ENCODE results near the gene FAM180B. TPM values are rescaled to one million over a fixed set of nuclear protein-coding genes. Genes with fewer than 3 reads are reported as not detected.
"Not testable (repeated sequence)": the region's sequence is repeated elsewhere in the genome, so short reads cannot be mapped to it uniquely, and the experiment has no call there.

Gene FAM180B
- total RNA-seq, 4 donors from 2014 or later, result 0.37 to 1.1 (median 0.68) TPM

GRCh38 chr11:47541070-47541469, 45.4 kb upstream of the FAM180B start:
- Histone ChIP-seq H3K9me3 (no peaks in the 10 kb centered on the region), H3K36me3 (peaks cover 0 to 6% of the 10 kb centered on the region in 2 donors), H3K27me3 (no peaks in the 10 kb centered on the region), H3K4me3 (no peak overlapping the region), H3K4me1 (peaks cover 11 to 91% (median 23%) of the 10 kb centered on the region in 3 donors), H3K27ac (peak overlapping the region in 2 of 4 donors; percentile 41 to 44)
- TF ChIP-seq EP300 (IDR thresholded peaks at IDR 0.05) (no peak), POLR2A (IDR thresholded peaks at IDR 0.05) (no peak), POLR2AphosphoS5 (IDR thresholded peaks at IDR 0.05) (no peak), CTCF (IDR thresholded peaks at IDR 0.05) (no peak)
- ATAC-seq, result no peak
- 85 to 100% methylated on average over 1 to 2 of the region's 2 CpGs for WGBS, 2 donors (ENCODE audit: low coverage in 1 of 2)

- no peak overlapping the region for H3K27ac ChIP-seq
- TF ChIP-seq CTCF (IDR thresholded peaks at IDR 0.05) (no peak), POLR2AphosphoS5 (IDR thresholded peaks at IDR 0.05) (no peak), EP300 (IDR thresholded peaks at IDR 0.05) (no peak)
- no peak for ATAC-seq
- H3K9me3 ChIP-seq, result no peaks in the 10 kb centered on the region
- H3K4me3 ChIP-seq, result no peak overlapping the region
- peaks cover 8 to 89% (median 10%) of the 10 kb centered on the region in 3 donors for H3K4me1 ChIP-seq
- no peaks in the 10 kb centered on the region for H3K27me3 ChIP-seq
- 100% methylated on average over 6 of the region's 6 CpGs; no CpG with 5 or more reads in 1 of the 2 donors for WGBS, 2 donors (ENCODE audit: low coverage in 1 of 2)
- peaks cover 0 to 3% of the 10 kb centered on the region in 2 donors for H3K36me3 ChIP-seq
Observed at GRCh38 chr11:47545298-47545697, 41.2 kb upstream of the FAM180B start.

GRCh38 chr11:47546274-47546673, 40.2 kb upstream of the FAM180B start:
- not testable (repeated sequence) for ATAC-seq, H3K9me3 ChIP-seq, H3K27me3 ChIP-seq, H3K27ac ChIP-seq, H3K36me3 ChIP-seq, H3K4me3 ChIP-seq
- WGBS, 2 donors (ENCODE audit: low coverage in 1 of 2), result no CpG with 5 or more reads among the region's 7 CpGs
- H3K4me1 ChIP-seq, result peaks cover 4 to 89% (median 12%) of the 10 kb centered on the region in 3 donors

- no peak for TF ChIP-seq POLR2AphosphoS5 (IDR thresholded peaks at IDR 0.05)
- no peak for TF ChIP-seq EP300 (IDR thresholded peaks at IDR 0.05)
- no peak for TF ChIP-seq POLR2A (IDR thresholded peaks at IDR 0.05)
- TF ChIP-seq CTCF (IDR thresholded peaks at IDR 0.05), result no peak
- H3K4me1 ChIP-seq, result peaks cover 2 to 71% (median 18%) of the 10 kb centered on the region in 3 donors
- H3K27ac ChIP-seq, result peak overlapping the region in 2 of 4 donors; percentile 91 to 93
- 77 to 79% methylated on average over 7 to 8 of the region's 10 CpGs for WGBS, 2 donors (ENCODE audit: low coverage in 1 of 2)
- no peak overlapping the region for H3K4me3 ChIP-seq
- no peaks in the 10 kb centered on the region for H3K27me3 ChIP-seq
- no peaks in the 10 kb centered on the region for H3K9me3 ChIP-seq
- ATAC-seq, result no peak
- no peaks in the 10 kb centered on the region for H3K36me3 ChIP-seq
Observed at GRCh38 chr11:47550288-47551047, 36.0 kb upstream of the FAM180B start.

GRCh38 chr11:47551086-47551485, 35.4 kb upstream of the FAM180B start:
- Histone ChIP-seq H3K9me3 (no peaks in the 10 kb centered on the region), H3K27ac (peak overlapping the region in 3 of 4 donors; percentile 40 to 93 (median 91)), H3K4me3 (peak overlapping the region in 1 of 2 donors; percentile 99), H3K27me3 (no peaks in the 10 kb centered on the region), H3K4me1 (peaks cover 2 to 68% (median 18%) of the 10 kb centered on the region in 3 donors), H3K36me3 (no peaks in the 10 kb centered on the region)
- TF ChIP-seq CTCF (IDR thresholded peaks at IDR 0.05), result peak in 3 of 4 experiments; percentile 4 to 11 (median 9)
- no peak for TF ChIP-seq POLR2A (IDR thresholded peaks at IDR 0.05)
- ATAC-seq, result no peak
